Karpas-422 (cell line): ENCODE data around the gene AJAP1. TPM values are rescaled to one million over a fixed set of nuclear protein-coding genes. Genes with fewer than 3 reads are reported as not detected.

Experiments used
- DNase-seq: peaks from one replicate; pipeline ENCODE4 v3.0.0-alpha.2; 2015
- H2AFZ ChIP-seq: fragments of 200-600 bp; sonication (generic); 2 replicates; pipeline ENCODE4 v1.6.1; 2014; ENCODE audit warnings: antibody characterized with exemption, low read length, mixed read lengths
- H3K27ac ChIP-seq: fragments of 200-600 bp; sonication (generic); 2 replicates; pipeline ENCODE4 v1.5.1; 2014; ENCODE audit warnings: mild to moderate bottlenecking, low read length, moderate library complexity
- H3K27me3 ChIP-seq: fragments of 200-600 bp; sonication (generic); 2 replicates; pipeline ENCODE4 v1.6.1; 2014; ENCODE audit warnings: low read length, mixed read lengths
- H3K36me3 ChIP-seq: fragments of 200-600 bp; sonication (generic); 2 replicates; pipeline ENCODE4 v1.6.1; 2014; ENCODE audit warnings: low read length, mixed read lengths; ENCODE audit not compliant: insufficient read depth
- H3K4me1 ChIP-seq: fragments of 200-600 bp; sonication (generic); 2 replicates; pipeline ENCODE4 v1.6.1; 2014; ENCODE audit warnings: mild to moderate bottlenecking, low read length, mixed read lengths
- H3K4me2 ChIP-seq: fragments of 200-600 bp; sonication (generic); 2 replicates; pipeline ENCODE4 v1.6.1; 2014; ENCODE audit warnings: low read length, low read depth, mild to moderate bottlenecking; ENCODE audit not compliant: poor library complexity, severe bottlenecking
- H3K4me3 ChIP-seq: fragments of 200-600 bp; sonication (generic); 2 replicates; pipeline ENCODE4 v1.5.1; 2014; ENCODE audit warnings: mild to moderate bottlenecking, antibody characterized with exemption, low read length, mixed read lengths
- H3K79me2 ChIP-seq: fragments of 200-600 bp; sonication (generic); 2 replicates; pipeline ENCODE4 v1.6.1; 2014; ENCODE audit warnings: mild to moderate bottlenecking, low read length, mixed read lengths
- H3K9ac ChIP-seq: fragments of 200-600 bp; sonication (generic); 2 replicates; pipeline ENCODE4 v1.6.0; 2014; ENCODE audit warnings: low read length
- H3K9me2 ChIP-seq: fragments of 200-600 bp; sonication (generic), shearing (Covaris generic); replicated peaks from 2 replicates; pipeline ENCODE4 v1.6.0; 2014; ENCODE audit warnings: mild to moderate bottlenecking, low read length, moderate library complexity; ENCODE audit not compliant: insufficient read depth
- H3K9me3 ChIP-seq: fragments of 300-700, 200-600 bp; sonication (generic); 2 replicates; pipeline ENCODE4 v1.6.1; 2014; ENCODE audit warnings: low read length, mixed read lengths
- H4K20me1 ChIP-seq: fragments of 200-600 bp; sonication (generic); 2 replicates; pipeline ENCODE4 v1.6.1; 2014; ENCODE audit warnings: mild to moderate bottlenecking, antibody characterized with exemption, low read length, low read depth; ENCODE audit not compliant: insufficient read depth
- total RNA-seq: library from RNA; depleted of rRNA; stranded (reverse); fragments of >200 nt; shearing (Covaris generic); gene quantifications from 2 replicates; pipeline ENCODE4 v1.2.3, GENCODE V29; 2014; ENCODE audit warnings: low replicate concordance

Gene AJAP1
- total RNA-seq, 1 experiment from 2014 or later: not detected

GRCh38 chr1:4634793-4635406, 19.5 kb upstream of the AJAP1 start:
- no peak overlapping the region for H3K4me2 ChIP-seq
- no peaks in the 10 kb centered on the region for H3K27me3 ChIP-seq
- peaks cover 16% of the 10 kb centered on the region for H3K4me1 ChIP-seq
- H3K9me2 ChIP-seq: no peaks in the 10 kb centered on the region
- H3K27ac ChIP-seq: no peak overlapping the region
- no peak overlapping the region for H3K4me3 ChIP-seq
- no peak overlapping the region for H2AFZ ChIP-seq
- no peak overlapping the region for H3K9ac ChIP-seq
- DNase-seq: no peak
- no peaks in the 10 kb centered on the region for H3K9me3 ChIP-seq
- H3K36me3 ChIP-seq: no peaks in the 10 kb centered on the region
- H3K79me2 ChIP-seq: no peaks in the 10 kb centered on the region
- H4K20me1 ChIP-seq: no peaks in the 10 kb centered on the region

- Histone ChIP-seq H4K20me1 (no peaks in the 10 kb centered on the region), H3K4me3 (no peak overlapping the region), H3K4me1 (peaks cover 5% of the 10 kb centered on the region), H3K27me3 (no peaks in the 10 kb centered on the region), H2AFZ (no peak overlapping the region), H3K27ac (no peak overlapping the region), H3K4me2 (no peak overlapping the region), H3K79me2 (no peaks in the 10 kb centered on the region), H3K9me3 (no peaks in the 10 kb centered on the region), H3K9me2 (no peaks in the 10 kb centered on the region), H3K36me3 (no peaks in the 10 kb centered on the region), H3K9ac (no peak overlapping the region)
- DNase-seq: no peak
Measured at GRCh38 chr1:4636186-4636585, 18.2 kb upstream of the AJAP1 start.

- Histone ChIP-seq H3K4me3 (no peak overlapping the region), H2AFZ (no peak overlapping the region), H3K9me2 (no peaks in the 10 kb centered on the region), H3K9me3 (no peaks in the 10 kb centered on the region), H3K27me3 (no peaks in the 10 kb centered on the region), H3K4me2 (no peak overlapping the region), H3K27ac (no peak overlapping the region), H3K79me2 (no peaks in the 10 kb centered on the region), H3K36me3 (no peaks in the 10 kb centered on the region), H3K4me1 (peaks cover 5% of the 10 kb centered on the region), H4K20me1 (no peaks in the 10 kb centered on the region), H3K9ac (no peak overlapping the region)
- DNase-seq: no peak
Measured at GRCh38 chr1:4636644-4637380, 17.6 kb upstream of the AJAP1 start.

GRCh38 chr1:4637616-4638344, 16.6 kb upstream of the AJAP1 start:
- Histone ChIP-seq H3K27ac (no peak overlapping the region), H3K36me3 (no peaks in the 10 kb centered on the region), H3K9ac (no peak overlapping the region), H4K20me1 (no peaks in the 10 kb centered on the region), H3K4me1 (peaks cover 5% of the 10 kb centered on the region), H3K4me2 (no peak overlapping the region), H3K4me3 (no peak overlapping the region), H2AFZ (no peak overlapping the region), H3K79me2 (no peaks in the 10 kb centered on the region), H3K27me3 (no peaks in the 10 kb centered on the region), H3K9me2 (no peaks in the 10 kb centered on the region), H3K9me3 (no peaks in the 10 kb centered on the region)
- DNase-seq: no peak

GRCh38 chr1:4638345-4638729, 16.1 kb upstream of the AJAP1 start:
- no peaks in the 10 kb centered on the region for H3K36me3 ChIP-seq
- no peak overlapping the region for H3K4me3 ChIP-seq
- peaks cover 5% of the 10 kb centered on the region for H3K4me1 ChIP-seq
- H2AFZ ChIP-seq: no peak overlapping the region
- H3K27me3 ChIP-seq: no peaks in the 10 kb centered on the region
- H3K79me2 ChIP-seq: no peaks in the 10 kb centered on the region
- no peaks in the 10 kb centered on the region for H3K9me3 ChIP-seq
- H3K4me2 ChIP-seq: no peak overlapping the region
- H4K20me1 ChIP-seq: no peaks in the 10 kb centered on the region
- H3K9me2 ChIP-seq: no peaks in the 10 kb centered on the region
- DNase-seq: peak; percentile 55
- H3K27ac ChIP-seq: no peak overlapping the region
- H3K9ac ChIP-seq: no peak overlapping the region

- Histone ChIP-seq H3K4me2 (no peak overlapping the region), H3K9ac (no peak overlapping the region), H4K20me1 (no peaks in the 10 kb centered on the region), H2AFZ (no peak overlapping the region), H3K79me2 (no peaks in the 10 kb centered on the region), H3K4me3 (no peak overlapping the region), H3K36me3 (no peaks in the 10 kb centered on the region), H3K27me3 (no peaks in the 10 kb centered on the region), H3K9me3 (no peaks in the 10 kb centered on the region), H3K27ac (no peak overlapping the region), H3K4me1 (peaks cover 5% of the 10 kb centered on the region), H3K9me2 (no peaks in the 10 kb centered on the region)
- no peak for DNase-seq
Measured at GRCh38 chr1:4640931-4641330, 13.5 kb upstream of the AJAP1 start.

GRCh38 chr1:4647391-4647790, 7.0 kb upstream of the AJAP1 start:
- Histone ChIP-seq H3K9me3 (no peaks in the 10 kb centered on the region), H3K4me2 (no peak overlapping the region), H3K79me2 (no peaks in the 10 kb centered on the region), H2AFZ (no peak overlapping the region), H3K36me3 (no peaks in the 10 kb centered on the region), H4K20me1 (no peaks in the 10 kb centered on the region), H3K4me1 (peaks cover 9% of the 10 kb centered on the region), H3K27me3 (no peaks in the 10 kb centered on the region), H3K4me3 (no peak overlapping the region), H3K27ac (no peak overlapping the region), H3K9me2 (0 out of 2 replicates have a peak, but pooled peaks cover 4% of the 10 kb centered on the region), H3K9ac (no peak overlapping the region)
- DNase-seq: no peak

GRCh38 chr1:4648657-4649056, 5.8 kb upstream of the AJAP1 start:
- no peaks in the 10 kb centered on the region for H3K79me2 ChIP-seq
- no peaks in the 10 kb centered on the region for H3K36me3 ChIP-seq
- no peak for DNase-seq

More at GRCh38 chr1:4648657-4649056, 5.8 kb upstream of the AJAP1 start:
- Histone ChIP-seq H3K4me3 (no peak overlapping the region), H3K4me1 (peaks cover 9% of the 10 kb centered on the region), H4K20me1 (no peaks in the 10 kb centered on the region), H3K9me2 (0 out of 2 replicates have a peak, but pooled peaks cover 4% of the 10 kb centered on the region), H3K27me3 (no peaks in the 10 kb centered on the region), H3K4me2 (no peak overlapping the region), H3K9ac (no peak overlapping the region), H3K9me3 (no peaks in the 10 kb centered on the region), H3K27ac (no peak overlapping the region), H2AFZ (no peak overlapping the region)
